PFSK-1 (cell line): ENCODE results near the gene MRPS15.

Source experiments
- POLR2AphosphoS5 ChIP-seq: IDR thresholded peaks from 2 replicates; pipeline ENCODE4 v1.6.1; 2012; ENCODE audit warnings: low read depth, mild to moderate bottlenecking, control low read depth, low read length, moderate library complexity
- SIN3A ChIP-seq: IDR thresholded peaks from 2 replicates; pipeline ENCODE4 v1.6.1; 2012; ENCODE audit warnings: mild to moderate bottlenecking, low read length, moderate library complexity, borderline replicate concordance; ENCODE audit not compliant: insufficient read depth
- TAF1 ChIP-seq: IDR thresholded peaks from 2 replicates; pipeline ENCODE4 v1.6.1; 2012; ENCODE audit warnings: low read length, control low read depth, borderline replicate concordance; ENCODE audit not compliant: insufficient read depth

- TF ChIP-seq POLR2AphosphoS5 (no peak), SIN3A (no peak), TAF1 (no peak)
Observed at GRCh38 chr1:36433102-36433501, 31.1 kb downstream of the MRPS15 start.
